WTC11 (cell line): ENCODE measurements around the gene RPL18A. TPM values are rescaled to one million over a fixed set of nuclear protein-coding genes. Genes with fewer than 3 reads are reported as not detected.

Experiments
- ATAC-seq: fragments of 200-7000 bp; cut with Tn5 transposase; 2 replicates; pipeline ENCODE4 v1.10.0; 2021; ENCODE audit warnings: mild to moderate bottlenecking, moderate library complexity
- CTCF ChIA-PET: fragments of 300-600 bp; sonication (Branson Sonifier 250); formaldehyde crosslinking; loops from one replicate; lab custom pipeline; 2021; ENCODE audit warnings: antibody characterized with exemption; lab: Charles Lee
- POLR2A ChIA-PET: fragments of 350-600 bp; sonication (Branson Sonifier 250); formaldehyde crosslinking; loops from one replicate; lab custom pipeline; 2021; ENCODE audit warnings: antibody characterized with exemption; lab: Charles Lee
- DNase-seq: peaks from one replicate; pipeline ENCODE4 v3.0.0; 2021; ENCODE audit warnings: low spot score
- H3K27ac Mint-ChIP-seq: 2 replicates; pipeline ENCODE4 v1.8.0; 2021; ENCODE audit warnings: mixed read lengths
- H3K27me3 Mint-ChIP-seq: 2 replicates; pipeline ENCODE4 v1.8.0; 2021; ENCODE audit warnings: low read depth, mild to moderate bottlenecking, moderate library complexity, mixed read lengths
- H3K36me3 Mint-ChIP-seq: 2 replicates; pipeline ENCODE4 v1.8.0; 2021; ENCODE audit warnings: mixed read lengths
- H3K4me1 Mint-ChIP-seq: 2 replicates; pipeline ENCODE4 v1.8.0; 2022; ENCODE audit warnings: mixed read lengths
- H3K4me3 Mint-ChIP-seq: 2 replicates; pipeline ENCODE4 v1.8.0; 2021; ENCODE audit warnings: mild to moderate bottlenecking, moderate library complexity, mixed read lengths
- H3K9me3 Mint-ChIP-seq: 2 replicates; pipeline ENCODE4 v1.8.0; 2021; ENCODE audit warnings: mixed read lengths
- ETV6 ChIP-seq: sonication (generic); formaldehyde crosslinking; IDR thresholded peaks from 2 replicates; pipeline ENCODE4 v1.8.1; 2022; ENCODE audit warnings: mild to moderate bottlenecking, missing genetic modification reagents
- FOXP4 ChIP-seq: sonication (generic); formaldehyde crosslinking; IDR thresholded peaks from 2 replicates; pipeline ENCODE4 v1.8.0; 2022; ENCODE audit warnings: mild to moderate bottlenecking, missing genetic modification reagents
- HMGA2 ChIP-seq: fragments of 250-450 bp; sonication (Bioruptor Pico); IDR thresholded peaks from 2 replicates; pipeline ENCODE4 v1.4.0; 2021; ENCODE audit warnings: mild to moderate bottlenecking, moderate library complexity
- MAX ChIP-seq: sonication (generic); formaldehyde crosslinking; IDR thresholded peaks from 2 replicates; pipeline ENCODE4 v1.8.0; 2022; ENCODE audit warnings: mild to moderate bottlenecking, missing genetic modification reagents
- MLX ChIP-seq: sonication (generic); formaldehyde crosslinking; IDR thresholded peaks from 2 replicates; pipeline ENCODE4 v1.8.1; 2023; ENCODE audit warnings: mild to moderate bottlenecking, missing genetic modification reagents, moderate library complexity
- NFE2L1 ChIP-seq: sonication (generic); formaldehyde crosslinking; IDR thresholded peaks from 2 replicates; pipeline ENCODE4 v1.8.1; 2023; ENCODE audit warnings: missing genetic modification reagents
- NFYB ChIP-seq: sonication (generic); formaldehyde crosslinking; conservative IDR thresholded peaks from 2 replicates; pipeline ENCODE4 v1.8.0; 2022; ENCODE audit warnings: low read depth, missing genetic modification reagents
- NR1H2 ChIP-seq: sonication (generic); formaldehyde crosslinking; IDR thresholded peaks from 2 replicates; pipeline ENCODE4 v1.9.0; 2021; ENCODE audit warnings: mild to moderate bottlenecking, moderate library complexity, missing genetic modification reagents
- NR2C2 ChIP-seq: sonication (generic); formaldehyde crosslinking; IDR thresholded peaks from 2 replicates; pipeline ENCODE4 v1.8.0; 2022; ENCODE audit warnings: mild to moderate bottlenecking, missing genetic modification reagents
- NR3C1 ChIP-seq: sonication (generic); formaldehyde crosslinking; conservative IDR thresholded peaks from 2 replicates; pipeline ENCODE4 v1.8.1; 2023; ENCODE audit warnings: low read depth, mild to moderate bottlenecking, missing genetic modification reagents
- PRDM15 ChIP-seq: sonication (generic); formaldehyde crosslinking; IDR thresholded peaks from 2 replicates; pipeline ENCODE4 v1.8.0; 2022; ENCODE audit warnings: missing genetic modification reagents
- TCF7 ChIP-seq: sonication (generic); formaldehyde crosslinking; IDR thresholded peaks from 2 replicates; pipeline ENCODE4 v1.8.0; 2022; ENCODE audit warnings: mild to moderate bottlenecking, low read depth, missing genetic modification reagents, moderate library complexity
- ZNF138 ChIP-seq: sonication (generic); formaldehyde crosslinking; conservative IDR thresholded peaks from 2 replicates; pipeline ENCODE4 v1.8.1; 2022; ENCODE audit warnings: mild to moderate bottlenecking, moderate library complexity, missing genetic modification reagents
- ZNF219 ChIP-seq: sonication (generic); formaldehyde crosslinking; IDR thresholded peaks from 2 replicates; pipeline ENCODE4 v1.8.0; 2023; ENCODE audit warnings: missing genetic modification reagents, mild to moderate bottlenecking, borderline replicate concordance
- ZNF512 ChIP-seq: sonication (generic); formaldehyde crosslinking; IDR thresholded peaks from 2 replicates; pipeline ENCODE4 v1.8.1; 2022; ENCODE audit warnings: missing genetic modification reagents, borderline replicate concordance
- ZNF671 ChIP-seq: fragments of 250-450 bp; sonication (Bioruptor Pico); IDR thresholded peaks from 2 replicates; pipeline ENCODE4 v1.8.0; 2021; ENCODE audit warnings: mild to moderate bottlenecking
- ZSCAN18 ChIP-seq: fragments of 250-450 bp; sonication (Bioruptor Pico); IDR thresholded peaks from 2 replicates; pipeline ENCODE4 v2.1.2; 2022; ENCODE audit warnings: mild to moderate bottlenecking, moderate library complexity
- total RNA-seq: library from RNA; stranded (reverse); gene quantifications from 3 replicates; pipeline ENCODE4 v1.2.3, GENCODE V29; 2021

The RPL18A gene
- total RNA-seq, 1 experiment from 2014 or later: 2,950 TPM

GRCh38 chr19:17871032-17871877 is 11.5 kb downstream of the RPL18A start:
- POLR2A ChIA-PET: interaction anchor here (0.7 to 3.1 kb wide), 2 partner anchors 12 to 61 kb away, joined by 4 to 23 read pairs; partner anchors contain the start of genes CCDC124 and RPL18A
- H3K4me3 Mint-ChIP-seq: no peak overlapping the region
- ATAC-seq: no peak

GRCh38 chr19:17871878-17872250 is 12.2 kb downstream of the RPL18A start, which contains the start of gene SLC5A5:
Gene SLC5A5, plus strand, starts transcription at chr19:17871945. Its CDS starts 375 bp downstream, at chr19:17872320.
- DNase-seq: peak; percentile 45
- Mint-ChIP-seq H3K36me3 (no peaks in the 10 kb centered on the region), H3K27me3 (peaks cover 13% of the 10 kb centered on the region), H3K4me1 (peaks cover 21% of the 10 kb centered on the region), H3K4me3 (peak within 1 kb of the TSS; percentile 43; the same call in 1 of the 2 replicates), H3K9me3 (no peaks in the 10 kb centered on the region), H3K27ac (no peak within 1 kb of the TSS)
- ChIA-PET CTCF (interaction anchor here (0.6 to 6.0 kb wide), 12 partner anchors 13 to 525 kb away, joined by 3 to 173 read pairs (median 7); partner anchors contain the start of genes CCDC124 and RPL18A), POLR2A (interaction anchor here (0.7 to 3.1 kb wide), 2 partner anchors 13 to 60 kb away, joined by 4 to 23 read pairs; partner anchors contain the start of genes CCDC124 and RPL18A)
- no peak for ATAC-seq
- TF ChIP-seq NR1H2 (CRISPR knock-in tag): no peak
- no peak for TF ChIP-seq MAX (CRISPR knock-in tag)
- no peak for TF ChIP-seq ETV6 (CRISPR knock-in tag)
- TF ChIP-seq HMGA2: no peak
- TF ChIP-seq MLX (CRISPR knock-in tag): no peak
- TF ChIP-seq ZNF512 (CRISPR knock-in tag): no peak

More at GRCh38 chr19:17871032-17871877, 11.5 kb downstream of the RPL18A start:
- H3K4me1 Mint-ChIP-seq: peaks cover 21% of the 10 kb centered on the region
- TF ChIP-seq TCF7 (CRISPR knock-in tag) (no peak), NFE2L1 (no peak), ZNF671 (CRISPR knock-in tag) (no peak), NR3C1 (CRISPR knock-in tag) (no peak), ZNF219 (CRISPR knock-in tag) (no peak), NR2C2 (CRISPR knock-in tag) (no peak), ZSCAN18 (CRISPR knock-in tag) (no peak), FOXP4 (CRISPR knock-in tag) (no peak), ZNF138 (CRISPR knock-in tag) (no peak), PRDM15 (CRISPR knock-in tag) (no peak), NFYB (CRISPR knock-in tag) (no peak)
- peaks cover 13% of the 10 kb centered on the region for H3K27me3 Mint-ChIP-seq
- no peaks in the 10 kb centered on the region for H3K9me3 Mint-ChIP-seq
- H3K27ac Mint-ChIP-seq: no peak overlapping the region
- CTCF ChIA-PET: interaction anchor here (0.6 to 6.0 kb wide), 17 partner anchors 12 to 525 kb away, joined by 3 to 173 read pairs (median 5); partner anchors contain the start of genes B3GNT3, CCDC124 and RPL18A
- H3K36me3 Mint-ChIP-seq: no peaks in the 10 kb centered on the region
- no peak for DNase-seq
